Peyer's patch (tissue), 4 donors: Measurements from ENCODE around the gene C20orf204. TPM values are rescaled to one million over a fixed set of nuclear protein-coding genes. Genes with fewer than 3 reads are reported as not detected.
A peak's percentile ranks its signal among the peaks of the same experiment; 100 is the strongest.
"Not testable (repeated sequence)": the region's sequence is repeated elsewhere in the genome, so short reads cannot be mapped to it uniquely, and the experiment has no call there.

Experiments used
- DNase-seq, 3 donors: peaks; one replicate each; pipeline ENCODE4 v3.0.0-alpha.2; 2017 to 2019
- H3K27ac ChIP-seq, 4 donors: fragments of 200-600 bp; sonication (generic); one replicate each; pipeline ENCODE4 v1.5.1; 2016 to 2019
- H3K27me3 ChIP-seq, 2 donors: fragments of 200-600 bp; sonication (generic); one replicate each; pipeline ENCODE4 v1.5.1; 2019
- H3K36me3 ChIP-seq, 3 donors: fragments of 200-600 bp; sonication (generic); one replicate each; pipeline ENCODE4 v1.5.1; 2016 to 2019
- H3K4me1 ChIP-seq, 4 donors: fragments of 200-600 bp; sonication (generic); one replicate each; pipeline ENCODE4 v1.5.1; 2016 to 2019
- H3K4me3 ChIP-seq, 4 donors: fragments of 200-600 bp; sonication (generic); 1 replicate in 3 of 4; 2 replicates in 1 of 4; pipeline ENCODE4 v1.5.1; 2016 to 2019; ENCODE audit warnings: mild to moderate bottlenecking in 1 of 4
- H3K9me3 ChIP-seq, 4 donors: fragments of 200-600 bp; sonication (generic); one replicate each; pipeline ENCODE4 v1.5.1; 2016 to 2019; ENCODE audit warnings: mild to moderate bottlenecking in 1 of 4
- POLR2A ChIP-seq, 2 donors: fragments of 450-650 bp; IDR thresholded peaks; one replicate each; pipeline ENCODE4 v1.5.1; 2017; ENCODE audit warnings: antibody characterized with exemption in 2 of 2, mild to moderate bottlenecking in 2 of 2, moderate library complexity in 2 of 2
- total RNA-seq, 4 donors: library from RNA; depleted of rRNA; stranded (reverse); fragments of >200 nt; gene quantifications; one replicate each; pipeline ENCODE4 v1.1.0, GENCODE V29; 2016
- TF ChIP-seq, protein P1 (sequence below), 6 experiments: fragments of 450-650 bp in 4 of 6; fragments of 200-600 bp in 2 of 6; sonication (generic) in 1 of 6; IDR thresholded peaks; one replicate each; pipeline ENCODE4 v1.5.1; 2017 to 2019; ENCODE audit warnings: antibody characterized with exemption in 6 of 6, mild to moderate bottlenecking in 3 of 6, moderate library complexity in 1 of 6

Gene C20orf204
- total RNA-seq, 4 donors from 2014 or later, result 0.18 to 2.1 (median 1.1) TPM

DNA sequence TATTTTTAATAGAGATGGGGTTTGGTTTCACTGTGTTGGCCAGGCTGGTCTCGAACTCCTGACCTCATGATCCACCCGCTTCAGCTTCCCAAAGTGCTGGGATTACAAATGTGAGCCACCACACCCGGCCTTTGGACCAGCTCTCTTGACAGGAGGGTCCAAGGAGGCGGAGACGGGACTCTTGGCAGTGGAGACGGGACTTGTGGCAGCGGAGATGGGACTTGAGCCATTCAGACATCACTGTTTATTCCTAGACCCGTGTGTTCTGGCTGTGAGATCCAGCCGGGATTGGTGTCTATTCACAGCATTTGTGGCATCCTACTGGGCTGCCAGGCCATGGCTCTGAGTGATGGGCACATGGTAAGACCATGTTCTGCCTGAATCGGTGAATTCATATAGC, 29.5 kb upstream of the C20orf204 start:
- TF ChIP-seq, protein P1, sequence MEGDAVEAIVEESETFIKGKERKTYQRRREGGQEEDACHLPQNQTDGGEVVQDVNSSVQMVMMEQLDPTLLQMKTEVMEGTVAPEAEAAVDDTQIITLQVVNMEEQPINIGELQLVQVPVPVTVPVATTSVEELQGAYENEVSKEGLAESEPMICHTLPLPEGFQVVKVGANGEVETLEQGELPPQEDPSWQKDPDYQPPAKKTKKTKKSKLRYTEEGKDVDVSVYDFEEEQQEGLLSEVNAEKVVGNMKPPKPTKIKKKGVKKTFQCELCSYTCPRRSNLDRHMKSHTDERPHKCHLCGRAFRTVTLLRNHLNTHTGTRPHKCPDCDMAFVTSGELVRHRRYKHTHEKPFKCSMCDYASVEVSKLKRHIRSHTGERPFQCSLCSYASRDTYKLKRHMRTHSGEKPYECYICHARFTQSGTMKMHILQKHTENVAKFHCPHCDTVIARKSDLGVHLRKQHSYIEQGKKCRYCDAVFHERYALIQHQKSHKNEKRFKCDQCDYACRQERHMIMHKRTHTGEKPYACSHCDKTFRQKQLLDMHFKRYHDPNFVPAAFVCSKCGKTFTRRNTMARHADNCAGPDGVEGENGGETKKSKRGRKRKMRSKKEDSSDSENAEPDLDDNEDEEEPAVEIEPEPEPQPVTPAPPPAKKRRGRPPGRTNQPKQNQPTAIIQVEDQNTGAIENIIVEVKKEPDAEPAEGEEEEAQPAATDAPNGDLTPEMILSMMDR (IDR thresholded peaks at IDR 0.05), result no peak
- TF ChIP-seq POLR2A (IDR thresholded peaks at IDR 0.05), result no peak

GRCh38 chr20:64006902-64007301, 29.1 kb upstream of the C20orf204 start:
- no peaks in the 10 kb centered on the region for H3K27me3 ChIP-seq
- H3K4me3 ChIP-seq, result no peak overlapping the region
- no peak for DNase-seq
- H3K27ac ChIP-seq, result no peak overlapping the region
- H3K4me1 ChIP-seq, result no peaks in the 10 kb centered on the region
- H3K9me3 ChIP-seq, result peaks cover 0 to 4% (median 0%) of the 10 kb centered on the region in 4 donors
- no peak for TF ChIP-seq POLR2A (IDR thresholded peaks at IDR 0.05)
- TF ChIP-seq, protein P1 (IDR thresholded peaks at IDR 0.05), result no peak
- peaks cover 0 to 90% (median 3%) of the 10 kb centered on the region in 3 donors for H3K36me3 ChIP-seq

More for the DNA sequence above, 29.5 kb upstream of the C20orf204 start:
- Histone ChIP-seq H3K27me3 (no peaks in the 10 kb centered on the region), H3K4me3 (no peak overlapping the region), H3K27ac (no peak overlapping the region), H3K9me3 (peaks cover 0 to 4% (median 0%) of the 10 kb centered on the region in 4 donors), H3K36me3 (peaks cover 0 to 92% (median 3%) of the 10 kb centered on the region in 3 donors), H3K4me1 (no peaks in the 10 kb centered on the region)
- DNase-seq, result no peak

DNA sequence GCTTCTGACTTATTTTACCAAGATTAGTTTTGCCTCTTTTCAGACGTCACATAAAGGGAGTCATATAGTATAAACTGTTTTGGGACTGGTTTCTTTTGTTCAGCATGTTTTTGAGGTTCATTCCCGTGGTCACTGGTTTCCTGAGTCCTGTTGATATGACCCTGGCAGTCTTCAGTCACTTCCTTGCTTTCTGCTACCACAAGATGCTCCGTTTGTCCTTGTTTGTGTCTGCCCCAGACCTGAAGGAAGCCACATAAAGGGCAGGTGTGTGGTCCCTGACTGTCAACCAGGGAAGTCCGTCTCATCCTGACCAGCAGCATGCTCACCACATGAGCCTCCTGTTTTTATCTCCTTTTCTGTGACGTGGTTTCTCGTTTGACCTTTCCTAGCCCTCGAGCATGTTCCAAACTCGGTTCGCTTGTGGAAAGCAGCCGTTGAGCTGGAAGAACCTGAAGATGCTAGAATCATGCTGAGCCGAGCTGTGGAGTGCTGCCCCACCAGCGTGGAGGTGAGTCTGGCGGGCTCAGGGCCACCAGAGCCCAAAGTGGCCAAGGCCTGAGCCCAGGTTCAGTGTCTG, 26.1 kb upstream of the C20orf204 start:
- TF ChIP-seq, protein P1 (IDR thresholded peaks at IDR 0.05), result no peak
- TF ChIP-seq POLR2A (IDR thresholded peaks at IDR 0.05), result no peak
- peaks cover 0 to 82% (median 3%) of the 10 kb centered on the region in 3 donors for H3K36me3 ChIP-seq
- no peaks in the 10 kb centered on the region for H3K27me3 ChIP-seq
- DNase-seq, result no peak
- no peak overlapping the region for H3K27ac ChIP-seq
- H3K4me1 ChIP-seq, result peaks cover 0 to 4% (median 0%) of the 10 kb centered on the region in 4 donors
- peaks cover 0 to 4% (median 0%) of the 10 kb centered on the region in 4 donors for H3K9me3 ChIP-seq
- H3K4me3 ChIP-seq, result no peak overlapping the region

GRCh38 chr20:64010711-64011237, 25.2 kb upstream of the C20orf204 start:
- no peak overlapping the region for H3K4me3 ChIP-seq
- no peaks in the 10 kb centered on the region for H3K27me3 ChIP-seq
- H3K36me3 ChIP-seq, result peaks cover 0 to 80% (median 3%) of the 10 kb centered on the region in 3 donors
- peaks cover 0 to 4% (median 0%) of the 10 kb centered on the region in 4 donors for H3K9me3 ChIP-seq
- TF ChIP-seq POLR2A (IDR thresholded peaks at IDR 0.05), result no peak
- TF ChIP-seq, protein P1 (IDR thresholded peaks at IDR 0.05), result no peak
- peak overlapping the region in 1 of 4 donors; percentile 17 for H3K27ac ChIP-seq
- H3K4me1 ChIP-seq, result peaks cover 0 to 4% (median 0%) of the 10 kb centered on the region in 4 donors
- DNase-seq, result no peak

DNA sequence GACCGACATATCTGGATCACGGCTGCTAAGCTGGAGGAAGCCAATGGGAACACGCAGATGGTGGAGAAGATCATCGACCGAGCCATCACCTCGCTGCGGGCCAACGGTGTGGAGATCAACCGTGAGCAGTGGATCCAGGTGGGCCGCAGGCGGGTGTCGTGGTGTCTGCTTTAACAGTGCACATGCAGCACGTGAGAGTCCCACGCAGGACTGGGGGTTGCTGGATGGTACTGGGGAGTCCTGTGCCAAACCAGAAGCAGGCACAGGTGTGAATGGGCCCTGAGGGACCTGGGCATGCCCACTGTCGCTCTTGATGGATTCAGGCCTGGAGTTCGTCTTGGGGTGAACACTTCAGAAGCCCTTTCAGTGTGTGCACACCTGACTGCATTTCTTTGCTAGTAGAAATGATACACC, 24.6 kb upstream of the C20orf204 start:
- no peak for DNase-seq
- Histone ChIP-seq H3K27ac (peak overlapping the region in 2 of 4 donors; percentile 17 to 55), H3K4me1 (peaks cover 0 to 4% (median 0%) of the 10 kb centered on the region in 4 donors)

DNA sequence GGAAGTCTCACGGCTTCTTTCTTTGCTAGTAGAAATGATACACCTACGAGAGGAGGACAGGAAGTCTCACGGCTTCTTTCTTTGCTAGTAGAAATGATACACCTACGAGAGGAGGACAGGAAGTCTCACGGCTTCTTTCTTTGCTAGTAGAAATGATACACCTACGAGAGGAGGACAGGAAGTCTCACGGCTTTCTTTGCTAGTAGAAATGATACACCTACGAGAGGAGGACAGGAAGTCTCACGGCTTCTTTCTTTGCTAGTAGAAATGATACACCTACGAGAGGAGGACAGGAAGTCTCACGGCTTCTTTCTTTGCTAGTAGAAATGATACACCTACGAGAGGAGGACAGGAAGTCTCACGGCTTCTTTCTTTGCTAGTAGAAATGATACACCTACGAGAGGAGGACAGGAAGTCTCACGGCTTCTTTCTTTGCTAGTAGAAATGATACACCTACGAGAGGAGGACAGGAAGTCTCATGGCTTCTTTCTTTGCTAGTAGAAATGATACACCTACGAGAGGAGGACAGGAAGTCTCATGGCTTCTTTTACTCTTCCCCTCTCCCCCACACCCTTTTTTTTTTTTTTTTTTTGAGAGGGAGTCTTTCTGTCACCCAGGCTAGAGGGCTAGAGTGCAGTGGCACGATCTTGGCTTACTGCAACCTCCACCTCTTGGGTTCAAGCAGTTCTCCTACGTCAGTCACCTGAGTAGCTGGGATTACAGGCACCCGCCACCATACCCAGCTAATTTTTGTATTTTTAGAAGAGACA, 23.4 kb upstream of the C20orf204 start:
- Histone ChIP-seq H3K27ac (peak overlapping the region in 2 of 4 donors; percentile 44 to 61), H3K36me3 (peaks cover 0 to 85% (median 3%) of the 10 kb centered on the region in 3 donors)
- not testable (repeated sequence) for H3K9me3 ChIP-seq, H3K4me3 ChIP-seq, H3K27me3 ChIP-seq, DNase-seq, H3K4me1 ChIP-seq

More for the DNA sequence above, 24.6 kb upstream of the C20orf204 start:
- Histone ChIP-seq H3K27me3 (no peaks in the 10 kb centered on the region), H3K36me3 (peaks cover 0 to 82% (median 3%) of the 10 kb centered on the region in 3 donors), H3K9me3 (peaks cover 0 to 4% (median 0%) of the 10 kb centered on the region in 4 donors), H3K4me3 (no peak overlapping the region)
- TF ChIP-seq POLR2A (IDR thresholded peaks at IDR 0.05), result no peak
- TF ChIP-seq, protein P1 (IDR thresholded peaks at IDR 0.05), result no peak
